ENCODE data around the gene ESYT1.

Gene ESYT1

DNA sequence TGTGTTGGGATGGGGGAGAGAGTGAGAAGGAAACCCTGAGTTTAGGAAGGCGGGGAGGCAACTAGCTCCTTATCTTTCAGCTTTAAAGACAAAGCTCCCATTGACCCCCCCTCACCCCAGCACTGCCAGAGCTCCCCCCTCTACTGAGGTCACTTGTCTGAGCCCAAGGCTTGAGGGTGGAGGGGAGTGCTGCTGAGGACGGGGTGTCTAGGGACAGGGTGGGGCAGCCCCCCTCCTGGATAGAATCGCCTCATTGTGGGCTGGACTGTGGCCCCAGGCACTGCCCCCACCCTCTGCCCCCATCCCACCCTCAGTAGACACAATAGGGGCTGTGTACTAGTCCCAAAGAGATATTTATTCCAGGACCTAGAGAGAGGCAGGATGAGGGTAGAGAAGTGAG, 45.1 kb upstream of the ESYT1 start:
- Histone ChIP-seq H3K9me3 (ENCODE audit: control insufficient read depth, low read length) (no peaks in the 10 kb centered on the region), H2AFZ (no peak overlapping the region), H3K4me1 (peaks cover 8% of the 10 kb centered on the region), H3K79me2 (no peaks in the 10 kb centered on the region), H3K4me2 (ENCODE audit: low read length) (no peak overlapping the region), H3K27ac (no peak overlapping the region), H3K36me3 (ENCODE audit: control insufficient read depth, insufficient read depth, low read length) (no peaks in the 10 kb centered on the region), H3K4me3 (ENCODE audit: low read depth, low read length) (no peak overlapping the region), H3K27me3 (ENCODE audit: control insufficient read depth, insufficient read depth, low read length) (no peaks in the 10 kb centered on the region), H3K9ac (no peak overlapping the region)
- no peak for TF ChIP-seq CTCF (IDR thresholded peaks at IDR 0.05)

- no peaks in the 10 kb centered on the region for H3K36me3 ChIP-seq (ENCODE audit: control insufficient read depth, insufficient read depth, low read length)
- no peak overlapping the region for H3K4me3 ChIP-seq (ENCODE audit: low read depth, low read length)
- peak; percentile 8 for TF ChIP-seq CTCF (IDR thresholded peaks at IDR 0.05)
- H3K9ac ChIP-seq, result no peak overlapping the region
- no peaks in the 10 kb centered on the region for H3K9me3 ChIP-seq (ENCODE audit: control insufficient read depth, low read length)
- H3K4me2 ChIP-seq (ENCODE audit: low read length), result no peak overlapping the region
- H3K27ac ChIP-seq, result no peak overlapping the region
- H3K79me2 ChIP-seq, result no peaks in the 10 kb centered on the region
- peaks cover 5% of the 10 kb centered on the region for H3K4me1 ChIP-seq
- no peak overlapping the region for H2AFZ ChIP-seq
- H3K27me3 ChIP-seq (ENCODE audit: control insufficient read depth, insufficient read depth, low read length), result no peaks in the 10 kb centered on the region
Observed at GRCh38 chr12:56084958-56085543, 43.0 kb upstream of the ESYT1 start.

- Histone ChIP-seq H3K9ac (no peak overlapping the region), H3K79me2 (no peaks in the 10 kb centered on the region), H3K9me3 (ENCODE audit: control insufficient read depth, low read length) (no peaks in the 10 kb centered on the region), H3K36me3 (ENCODE audit: control insufficient read depth, insufficient read depth, low read length) (no peaks in the 10 kb centered on the region), H3K27ac (no peak overlapping the region), H3K4me3 (ENCODE audit: low read depth, low read length) (no peak overlapping the region), H2AFZ (no peak overlapping the region), H3K4me2 (ENCODE audit: low read length) (peak overlapping the region; percentile 37), H3K4me1 (peaks cover 5% of the 10 kb centered on the region), H3K27me3 (ENCODE audit: control insufficient read depth, insufficient read depth, low read length) (no peaks in the 10 kb centered on the region)
- no peak for TF ChIP-seq CTCF (IDR thresholded peaks at IDR 0.05)
Observed at GRCh38 chr12:56086096-56086495, 42.0 kb upstream of the ESYT1 start.

- no peaks in the 10 kb centered on the region for H3K36me3 ChIP-seq (ENCODE audit: control insufficient read depth, insufficient read depth, low read length)
- H3K9ac ChIP-seq, result no peak overlapping the region
- H3K27ac ChIP-seq, result no peak overlapping the region
- no peak for TF ChIP-seq CTCF (IDR thresholded peaks at IDR 0.05)
- peak overlapping the region; percentile 37 for H3K4me2 ChIP-seq (ENCODE audit: low read length)
- no peak overlapping the region for H3K4me3 ChIP-seq (ENCODE audit: low read depth, low read length)
- no peaks in the 10 kb centered on the region for H3K79me2 ChIP-seq
- H2AFZ ChIP-seq, result no peak overlapping the region
- H3K9me3 ChIP-seq (ENCODE audit: control insufficient read depth, low read length), result no peaks in the 10 kb centered on the region
- peaks cover 5% of the 10 kb centered on the region for H3K4me1 ChIP-seq
- no peaks in the 10 kb centered on the region for H3K27me3 ChIP-seq (ENCODE audit: control insufficient read depth, insufficient read depth, low read length)
Observed at GRCh38 chr12:56086608-56087007, 41.5 kb upstream of the ESYT1 start.

GRCh38 chr12:56087220-56087619, 40.8 kb upstream of the ESYT1 start:
- Histone ChIP-seq H3K9ac (no peak overlapping the region), H3K4me2 (ENCODE audit: low read length) (no peak overlapping the region), H3K4me3 (ENCODE audit: low read depth, low read length) (no peak overlapping the region), H3K27ac (peak overlapping the region; percentile 15), H3K36me3 (ENCODE audit: control insufficient read depth, insufficient read depth, low read length) (no peaks in the 10 kb centered on the region), H3K27me3 (ENCODE audit: control insufficient read depth, insufficient read depth, low read length) (no peaks in the 10 kb centered on the region), H3K4me1 (peaks cover 5% of the 10 kb centered on the region), H3K9me3 (ENCODE audit: control insufficient read depth, low read length) (no peaks in the 10 kb centered on the region), H2AFZ (peak overlapping the region; percentile 56), H3K79me2 (no peaks in the 10 kb centered on the region)
- TF ChIP-seq CTCF (IDR thresholded peaks at IDR 0.05), result no peak
